ENCODE results near the gene TMEM248.
A peak's percentile ranks its signal among the peaks of the same experiment; 100 is the strongest.

The TMEM248 gene

GRCh38 chr7:66921918-66922486 is 977 bp downstream of the TMEM248 start:
- Histone ChIP-seq H3K4me3 (ENCODE audit: low read depth, low read length) (peak overlapping the region; percentile 54), H3K27ac (peak overlapping the region; percentile 81), H3K36me3 (peaks cover 25% of the 10 kb centered on the region), H3K9me3 (ENCODE audit: severe bottlenecking) (no peaks in the 10 kb centered on the region), H3K27me3 (ENCODE audit: insufficient read depth, low read depth, severe bottlenecking) (no peaks in the 10 kb centered on the region)
- TF ChIP-seq CTCF (IDR thresholded peaks at IDR 0.05; ENCODE audit: low read depth, low read length): no peak
- DNase-seq: no peak

- no peaks in the 10 kb centered on the region for H3K9me3 ChIP-seq (ENCODE audit: severe bottlenecking)
- no peak overlapping the region for H3K4me3 ChIP-seq (ENCODE audit: low read depth, low read length)
- no peak for DNase-seq
- TF ChIP-seq CTCF (IDR thresholded peaks at IDR 0.05; ENCODE audit: low read depth, low read length): no peak
- no peak overlapping the region for H3K27ac ChIP-seq
- H3K36me3 ChIP-seq: peaks cover 30% of the 10 kb centered on the region
- no peaks in the 10 kb centered on the region for H3K27me3 ChIP-seq (ENCODE audit: insufficient read depth, low read depth, severe bottlenecking)
Observed at GRCh38 chr7:66925255-66925654, 4.2 kb downstream of the TMEM248 start.

GRCh38 chr7:66927348-66927948 is 6.4 kb downstream of the TMEM248 start:
- no peak for DNase-seq
- Histone ChIP-seq H3K9me3 (ENCODE audit: severe bottlenecking) (no peaks in the 10 kb centered on the region), H3K27ac (no peak overlapping the region), H3K4me3 (ENCODE audit: low read depth, low read length) (no peak overlapping the region), H3K36me3 (peaks cover 28% of the 10 kb centered on the region), H3K27me3 (ENCODE audit: insufficient read depth, low read depth, severe bottlenecking) (no peaks in the 10 kb centered on the region)
- TF ChIP-seq CTCF (IDR thresholded peaks at IDR 0.05; ENCODE audit: low read depth, low read length): no peak

GRCh38 chr7:66928388-66928787 is 7.4 kb downstream of the TMEM248 start:
- DNase-seq: no peak
- TF ChIP-seq CTCF (IDR thresholded peaks at IDR 0.05; ENCODE audit: low read depth, low read length): no peak
- H3K4me3 ChIP-seq (ENCODE audit: low read depth, low read length): no peak overlapping the region
- H3K27ac ChIP-seq: no peak overlapping the region
- H3K9me3 ChIP-seq (ENCODE audit: severe bottlenecking): no peaks in the 10 kb centered on the region
- no peaks in the 10 kb centered on the region for H3K27me3 ChIP-seq (ENCODE audit: insufficient read depth, low read depth, severe bottlenecking)
- peaks cover 22% of the 10 kb centered on the region for H3K36me3 ChIP-seq

- DNase-seq: no peak
- H3K9me3 ChIP-seq (ENCODE audit: severe bottlenecking): no peaks in the 10 kb centered on the region
- no peak overlapping the region for H3K4me3 ChIP-seq (ENCODE audit: low read depth, low read length)
- H3K27me3 ChIP-seq (ENCODE audit: insufficient read depth, low read depth, severe bottlenecking): no peaks in the 10 kb centered on the region
- TF ChIP-seq CTCF (IDR thresholded peaks at IDR 0.05; ENCODE audit: low read depth, low read length): no peak
- peaks cover 14% of the 10 kb centered on the region for H3K36me3 ChIP-seq
- no peak overlapping the region for H3K27ac ChIP-seq
Observed at GRCh38 chr7:66929165-66929564, 8.1 kb downstream of the TMEM248 start.

GRCh38 chr7:66929935-66930334 is 8.9 kb downstream of the TMEM248 start:
- H3K27me3 ChIP-seq (ENCODE audit: insufficient read depth, low read depth, severe bottlenecking): no peaks in the 10 kb centered on the region
- no peak for DNase-seq
- H3K27ac ChIP-seq: no peak overlapping the region
- peaks cover 6% of the 10 kb centered on the region for H3K36me3 ChIP-seq
- no peak for TF ChIP-seq CTCF (IDR thresholded peaks at IDR 0.05; ENCODE audit: low read depth, low read length)
- no peaks in the 10 kb centered on the region for H3K9me3 ChIP-seq (ENCODE audit: severe bottlenecking)
- H3K4me3 ChIP-seq (ENCODE audit: low read depth, low read length): no peak overlapping the region

All from WERI-Rb-1 (cell line).